ENCODE results near the gene ATP6V0A1.

Gene ATP6V0A1

DNA sequence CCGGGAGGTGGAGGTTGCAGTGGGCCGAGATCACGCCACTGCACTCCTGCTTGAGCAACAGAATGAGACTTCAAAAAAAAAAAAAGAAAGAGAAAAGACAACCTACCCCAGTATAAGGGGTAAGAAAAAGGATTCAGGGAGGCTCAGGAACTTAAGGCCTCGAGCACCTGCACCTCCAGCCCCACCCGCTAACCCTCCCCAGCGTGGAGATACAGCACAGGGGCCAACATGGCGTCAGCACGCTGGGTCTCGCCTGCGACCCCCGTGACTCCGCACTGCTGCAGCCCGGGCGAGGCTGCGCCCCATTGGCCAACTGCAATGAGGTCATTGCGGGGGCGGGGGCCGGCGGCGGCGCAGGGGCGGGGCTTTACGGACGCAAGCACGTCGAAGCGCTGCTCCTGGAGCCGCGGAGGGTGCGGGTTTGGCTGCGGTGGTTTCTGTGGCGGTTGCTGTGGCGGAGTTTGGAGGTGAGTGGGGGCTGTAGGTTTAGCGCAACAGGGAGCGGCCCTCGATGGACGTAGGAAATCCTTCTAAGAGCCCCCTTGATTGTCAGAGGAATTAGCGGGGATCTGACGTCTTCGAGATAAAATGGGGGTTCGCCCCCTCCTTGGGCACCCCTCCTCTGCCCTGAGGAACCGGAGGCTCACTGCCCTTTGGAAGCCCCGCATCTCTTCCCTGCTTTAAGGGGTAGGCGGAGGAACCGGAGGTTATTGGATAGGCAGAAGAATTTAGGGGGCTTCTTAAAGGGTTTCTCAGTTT, at the start of gene ATP6V0A1:
Gene ATP6V0A1, plus strand, starts transcription at position 382 of the 759 bp plus-strand sequence. CDS start 2,017 bp downstream, outside the sequence.
- peak within 1 kb of the TSS; percentile 94 for H3K4me3 ChIP-seq (ENCODE audit: low read depth, low read length)
- TF ChIP-seq, protein P1, sequence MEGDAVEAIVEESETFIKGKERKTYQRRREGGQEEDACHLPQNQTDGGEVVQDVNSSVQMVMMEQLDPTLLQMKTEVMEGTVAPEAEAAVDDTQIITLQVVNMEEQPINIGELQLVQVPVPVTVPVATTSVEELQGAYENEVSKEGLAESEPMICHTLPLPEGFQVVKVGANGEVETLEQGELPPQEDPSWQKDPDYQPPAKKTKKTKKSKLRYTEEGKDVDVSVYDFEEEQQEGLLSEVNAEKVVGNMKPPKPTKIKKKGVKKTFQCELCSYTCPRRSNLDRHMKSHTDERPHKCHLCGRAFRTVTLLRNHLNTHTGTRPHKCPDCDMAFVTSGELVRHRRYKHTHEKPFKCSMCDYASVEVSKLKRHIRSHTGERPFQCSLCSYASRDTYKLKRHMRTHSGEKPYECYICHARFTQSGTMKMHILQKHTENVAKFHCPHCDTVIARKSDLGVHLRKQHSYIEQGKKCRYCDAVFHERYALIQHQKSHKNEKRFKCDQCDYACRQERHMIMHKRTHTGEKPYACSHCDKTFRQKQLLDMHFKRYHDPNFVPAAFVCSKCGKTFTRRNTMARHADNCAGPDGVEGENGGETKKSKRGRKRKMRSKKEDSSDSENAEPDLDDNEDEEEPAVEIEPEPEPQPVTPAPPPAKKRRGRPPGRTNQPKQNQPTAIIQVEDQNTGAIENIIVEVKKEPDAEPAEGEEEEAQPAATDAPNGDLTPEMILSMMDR (IDR thresholded peaks at IDR 0.05; ENCODE audit: low read depth, low read length) = no peak

DNA sequence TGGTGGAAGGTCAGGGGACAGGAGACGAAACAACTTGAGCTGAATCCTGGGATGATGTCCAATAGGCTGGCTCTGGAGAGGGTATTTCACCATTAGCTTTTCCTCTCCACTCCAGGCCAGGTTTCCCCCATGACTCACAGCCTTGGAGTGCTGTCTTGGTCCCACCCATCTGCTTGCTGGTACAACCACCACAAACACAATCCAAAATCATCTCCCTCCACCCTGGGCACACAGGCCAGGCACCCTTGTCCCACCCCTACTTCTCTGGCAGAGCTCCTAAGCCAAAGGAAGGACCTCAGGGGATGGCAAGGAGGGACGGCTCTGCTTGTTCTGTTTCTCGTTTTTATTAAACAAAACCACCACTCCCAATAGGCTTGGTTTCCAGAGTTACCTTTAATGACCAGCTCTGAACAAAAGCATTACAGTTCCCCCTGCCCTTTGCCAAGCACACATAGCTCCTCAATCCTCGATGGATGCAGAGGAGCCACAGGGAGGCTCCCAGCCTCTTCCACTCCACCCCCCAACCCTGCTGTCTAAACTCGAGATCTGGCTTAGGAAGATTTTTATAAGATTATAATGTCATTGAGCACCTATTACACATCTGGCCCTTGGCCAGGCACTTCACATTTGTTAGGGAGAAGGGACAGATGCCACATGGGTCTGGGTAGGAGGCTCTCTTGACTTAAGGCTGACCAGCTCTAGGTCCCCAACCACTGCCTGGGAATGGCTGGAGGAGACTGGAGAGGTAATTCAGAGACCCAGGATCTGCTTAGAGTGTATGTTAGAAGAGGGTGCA, 49.0 kb upstream of the ATP6V0A1 start:
- TF ChIP-seq, protein P1 (IDR thresholded peaks at IDR 0.05; ENCODE audit: low read depth, low read length) = no peak
- peak overlapping the region; percentile 10; the same call in 1 of the 2 replicates for H3K4me3 ChIP-seq (ENCODE audit: low read depth, low read length)

DNA sequence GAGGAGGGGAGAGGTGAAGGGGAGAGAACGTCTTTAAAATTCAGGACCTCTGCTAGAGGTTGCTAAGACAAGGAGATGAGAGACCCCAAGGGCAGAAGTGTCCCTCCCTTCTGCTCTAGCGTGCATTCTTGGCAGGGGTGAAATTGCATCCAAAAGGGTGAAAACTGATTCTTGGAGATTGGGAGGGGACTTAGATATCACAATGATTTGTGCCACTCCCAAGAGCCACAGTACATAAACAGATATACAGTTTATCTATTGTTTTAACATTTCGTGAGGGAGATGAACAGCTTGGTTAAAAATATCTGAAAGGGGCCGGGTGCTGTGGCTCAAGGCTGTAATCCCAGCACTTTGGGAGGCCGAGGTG, 48.4 kb upstream of the ATP6V0A1 start:
- no peak overlapping the region for H3K4me3 ChIP-seq (ENCODE audit: low read depth, low read length)
- TF ChIP-seq, protein P1 (IDR thresholded peaks at IDR 0.05; ENCODE audit: low read depth, low read length) = no peak

DNA sequence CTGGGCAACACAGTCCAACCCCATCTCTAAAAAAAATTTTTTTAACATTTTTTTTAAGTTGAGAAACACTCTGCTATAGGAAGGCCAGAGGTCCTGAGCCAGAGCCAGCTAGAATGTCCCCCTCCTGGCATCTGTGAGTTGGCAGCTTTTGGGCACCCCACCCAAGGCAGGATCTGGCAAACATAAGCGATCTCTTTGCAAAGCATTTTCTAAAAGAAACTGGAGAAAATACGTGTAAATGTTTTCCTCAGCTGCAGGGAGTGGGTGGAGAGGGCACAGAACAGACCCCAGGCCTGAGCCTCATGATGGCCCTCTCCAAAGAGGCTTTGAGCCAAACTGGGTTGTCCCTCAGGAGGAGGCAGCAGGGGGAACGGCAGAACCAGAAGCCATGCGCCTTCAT, 47.3 kb upstream of the ATP6V0A1 start:
- no peak overlapping the region for H3K4me3 ChIP-seq (ENCODE audit: low read depth, low read length)
- TF ChIP-seq, protein P1 (IDR thresholded peaks at IDR 0.05; ENCODE audit: low read depth, low read length) = no peak

DNA sequence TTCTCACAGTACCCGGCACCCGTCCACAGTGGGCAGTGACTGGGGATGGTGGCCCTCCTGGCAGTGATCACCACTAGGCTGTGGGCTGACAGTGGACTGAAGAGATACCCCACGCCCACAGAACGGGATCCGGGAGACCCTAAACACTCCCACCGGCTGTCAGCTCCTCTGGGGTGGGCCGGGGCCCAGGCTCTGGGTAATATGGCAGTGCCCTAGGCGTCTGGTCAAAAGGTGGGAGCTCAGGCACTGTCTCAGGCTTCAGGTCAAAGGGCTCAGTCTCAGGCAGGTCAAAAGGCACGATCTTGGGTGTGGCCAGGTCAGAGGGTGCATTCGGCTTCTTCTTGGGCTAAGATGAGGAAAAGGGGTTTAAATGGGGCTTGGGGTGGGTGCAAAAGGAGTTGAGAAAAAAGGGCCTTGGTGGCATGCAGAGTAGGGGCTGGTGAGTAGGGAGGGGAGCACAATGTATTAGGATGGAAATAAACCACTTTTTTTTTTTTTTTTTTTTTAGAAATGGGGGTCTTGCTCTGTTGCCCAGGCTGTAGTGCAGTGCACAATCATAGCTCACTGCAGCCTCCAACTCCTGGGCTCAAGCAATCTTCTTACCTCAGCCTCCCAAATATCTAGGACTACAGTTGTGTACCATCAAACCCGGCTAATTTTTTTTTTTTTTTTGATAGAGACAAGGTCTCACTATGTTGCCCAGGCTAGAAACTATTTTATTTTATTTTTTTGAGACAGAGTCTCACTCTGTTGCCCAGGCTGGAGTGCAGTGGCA, 46.6 kb upstream of the ATP6V0A1 start:
- TF ChIP-seq, protein P1 (IDR thresholded peaks at IDR 0.05; ENCODE audit: low read depth, low read length) = no peak
- no peak overlapping the region for H3K4me3 ChIP-seq (ENCODE audit: low read depth, low read length)

DNA sequence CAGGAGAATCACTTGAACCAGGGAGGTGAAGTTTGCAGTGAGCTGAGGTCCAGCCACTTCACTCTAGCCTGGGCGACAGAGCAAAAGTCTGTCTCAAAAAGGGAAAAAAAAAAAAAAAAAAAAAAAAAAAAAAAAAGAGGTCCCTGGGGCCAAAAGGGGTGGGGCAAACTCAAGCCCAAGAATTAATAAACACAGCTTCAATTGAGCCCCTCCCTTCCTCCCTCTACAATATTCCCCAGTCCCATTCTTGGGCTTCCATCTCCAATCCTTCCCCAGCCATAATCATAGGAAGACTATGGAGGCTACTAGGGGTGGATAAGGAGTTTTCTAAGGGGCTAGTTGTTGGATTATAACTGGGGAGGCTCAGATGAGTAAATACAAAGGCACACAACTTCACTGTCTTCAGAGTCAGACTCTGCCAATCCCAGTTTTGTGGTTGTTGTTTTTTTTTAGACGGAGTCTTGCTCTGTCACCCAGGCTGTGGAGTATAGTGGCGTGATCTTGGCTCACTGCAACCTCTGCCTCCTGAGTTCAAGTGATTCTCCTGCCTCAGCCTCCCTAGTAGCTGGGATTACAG, 45.1 kb upstream of the ATP6V0A1 start:
- TF ChIP-seq, protein P1 (IDR thresholded peaks at IDR 0.05; ENCODE audit: low read depth, low read length) = no peak
- no peak overlapping the region for H3K4me3 ChIP-seq (ENCODE audit: low read depth, low read length)

Measured in WI38 (cell line).